C4-2B (cell line): ENCODE results near the gene FLOT1.

ENCODE experiments used
- CTCF ChIP-seq: fragments of 450-650 bp; conservative IDR thresholded peaks from 2 replicates; pipeline ENCODE4 v1.5.1; 2017; ENCODE audit warnings: mild to moderate bottlenecking
- ZFX ChIP-seq: fragments of 450-650 bp; IDR thresholded peaks from 2 replicates; pipeline ENCODE4 v1.6.1; 2017

GRCh38 chr6:30769088-30769852, 26.8 kb upstream of the FLOT1 start:
- TF ChIP-seq CTCF (no peak), ZFX (no peak)
